CD4-positive, alpha-beta T cell (primary cell): ENCODE data around the gene ZBTB47. TPM values are rescaled to one million over a fixed set of nuclear protein-coding genes. Genes with fewer than 3 reads are reported as not detected.

Experiments
- ATAC-seq: fragments of 200-7000 bp; cut with Tn5 transposase; one replicate; pipeline ENCODE4 v1.10.0; 2022; ENCODE audit warnings: mild to moderate bottlenecking; ENCODE audit not compliant: poor library complexity
- CTCF ChIA-PET: fragments of 350-600 bp; sonication (Branson Sonifier 250); formaldehyde crosslinking; loops from one replicate; lab custom pipeline; 2021; ENCODE audit warnings: antibody characterized with exemption, inconsistent platforms; lab: Charles Lee
- POLR2A ChIA-PET: fragments of 350-600 bp; sonication (Branson Sonifier 250); formaldehyde crosslinking; loops from one replicate; lab custom pipeline; 2021; ENCODE audit warnings: antibody characterized with exemption, inconsistent platforms; lab: Charles Lee
- DNase-seq, 14 experiments: peaks; one replicate each; pipeline ENCODE4 v3.0.0-alpha.2; 2013 to 2020; ENCODE audit warnings: mixed read lengths in 2 of 14
- H3K27ac ChIP-seq, 2 donors: one replicate each; pipeline versions ENCODE4 v1.5.1 to v1.7.0; 2013; ENCODE audit warnings: low read length in 2 of 2, low read depth in 1 of 2, mild to moderate bottlenecking in 1 of 2
- H3K27me3 ChIP-seq, 2 experiments: 1 replicate in 1 of 2; 2 replicates in 1 of 2; pipeline versions ENCODE4 v1.6.1 to v1.7.0; 2013; ENCODE audit warnings: low read length in 2 of 2, control low read depth in 1 of 2, mild to moderate bottlenecking in 1 of 2, moderate library complexity in 1 of 2; ENCODE audit not compliant: insufficient read depth in 2 of 2, control insufficient read depth in 1 of 2
- H3K36me3 ChIP-seq: one replicate; pipeline ENCODE4 v1.6.1; 2013; ENCODE audit warnings: low read length, control low read depth; ENCODE audit not compliant: insufficient read depth
- H3K4me1 ChIP-seq: one replicate; pipeline ENCODE4 v1.6.1; 2013; ENCODE audit warnings: low read length, control low read depth; ENCODE audit not compliant: insufficient read depth
- H3K4me3 ChIP-seq: one replicate; pipeline ENCODE4 v1.5.1; 2013; ENCODE audit warnings: mild to moderate bottlenecking, low read length, moderate library complexity
- H3K9me3 ChIP-seq, 2 experiments: 1 replicate in 1 of 2; 2 replicates in 1 of 2; pipeline versions ENCODE4 v1.6.1 to v1.7.0; 2013; ENCODE audit warnings: low read length in 2 of 2, mild to moderate bottlenecking in 2 of 2, control low read depth in 1 of 2, moderate library complexity in 1 of 2; ENCODE audit not compliant: control insufficient read depth in 1 of 2, insufficient read depth in 1 of 2
- H3K27ac Mint-ChIP-seq: one replicate; pipeline ENCODE4 v1.8.0; 2020; ENCODE audit warnings: mixed read lengths
- H3K27me3 Mint-ChIP-seq: one replicate; pipeline ENCODE4 v1.8.0; 2021; ENCODE audit warnings: mixed read lengths
- H3K36me3 Mint-ChIP-seq: one replicate; pipeline ENCODE4 v1.8.0; 2021; ENCODE audit warnings: low read depth, mixed read lengths
- H3K4me1 Mint-ChIP-seq: one replicate; pipeline ENCODE4 v1.8.0; 2021; ENCODE audit warnings: low read depth, mixed read lengths
- H3K4me3 Mint-ChIP-seq: one replicate; pipeline ENCODE4 v1.8.0; 2020; ENCODE audit warnings: mild to moderate bottlenecking, mixed read lengths
- H3K9me3 Mint-ChIP-seq: one replicate; pipeline ENCODE4 v1.8.0; 2020; ENCODE audit warnings: mixed read lengths
- intact Hi-C, 2 experiments: fragments of 100-400 bp; cut with DNase I in 1 of 2; cut with micrococcal nuclease in 1 of 2; formaldehyde crosslinking; loops; one replicate each; pipeline versions ENCODE4 v1.15.1 to v1.9.0; 2023 to 2025; cut with DNase I, micrococcal nuclease
- total RNA-seq, 174 experiments: library from RNA in 2 of 174; stranded (reverse) in 2 of 174; gene quantifications; one replicate each; pipeline ENCODE4 v1.2.3 and lab custom pipeline; 2021 to 2026
- TF ChIP-seq, protein P1 (sequence below): fragments of 200-600 bp; IDR thresholded peaks from one replicate; pipeline ENCODE4 v1.8.0; 2022; ENCODE audit warnings: antibody characterized with exemption, mild to moderate bottlenecking

ZBTB47 gene
- total RNA-seq, 2 experiments from 2014 or later, result 0.47 to 0.80 TPM

DNA sequence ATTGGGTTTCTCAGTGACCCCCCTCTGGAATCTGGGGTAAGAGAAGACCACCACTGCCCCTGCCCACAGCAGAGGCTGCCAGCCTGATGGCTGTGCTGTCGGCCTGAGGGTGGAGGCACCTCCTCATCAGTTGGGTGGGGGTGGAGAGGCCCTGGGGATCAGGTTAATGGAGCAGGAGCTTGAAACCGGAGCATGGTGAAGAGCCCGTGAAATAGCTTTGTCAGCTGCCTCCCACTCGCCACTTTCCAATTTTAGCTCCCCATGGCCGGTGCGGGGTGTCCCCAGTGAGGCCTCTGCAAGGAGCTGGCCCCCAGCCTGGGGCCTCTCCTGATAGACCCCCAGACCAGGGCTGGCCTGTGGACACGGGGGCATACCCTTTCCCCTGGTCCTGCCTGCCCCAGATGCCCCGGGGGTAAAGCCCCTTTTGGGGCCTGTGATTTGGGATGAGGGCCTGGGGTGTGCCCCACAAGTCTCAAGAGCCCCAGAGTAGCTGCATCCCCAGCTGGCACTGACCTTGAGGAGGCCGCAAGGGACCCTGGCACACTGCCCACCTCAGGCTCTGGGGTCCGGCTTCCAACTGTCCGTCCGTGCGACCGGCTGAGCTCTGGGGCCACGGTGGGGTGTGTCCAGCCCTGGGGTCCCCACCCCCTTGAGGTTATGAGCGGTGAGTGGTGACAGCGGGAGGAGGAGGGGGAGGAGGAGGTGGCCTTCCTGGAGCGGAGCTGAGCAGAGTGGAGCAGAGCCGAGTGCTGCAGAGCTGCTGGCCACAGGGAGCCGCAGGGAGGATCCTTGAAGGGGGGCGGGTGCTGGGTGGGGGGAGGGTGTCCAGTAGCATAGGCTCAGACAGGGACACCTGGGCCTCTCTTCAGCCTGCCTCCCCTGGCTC, 48.8 kb downstream of the ZBTB47 start, which contains the start of gene HHATL:
TSS of gene HHATL (minus strand) at position 733 of the 886 bp plus-strand sequence. CDS start 1,972 bp downstream, outside the sequence.
- ChIA-PET POLR2A (no interaction called here), CTCF (no interaction called here)
- no peaks in the 10 kb centered on the region for H3K36me3 ChIP-seq
- Mint-ChIP-seq H3K27me3 (peaks cover 6% of the 10 kb centered on the region), H3K36me3 (no peaks in the 10 kb centered on the region), H3K27ac (no peak within 1 kb of the TSS), H3K9me3 (no peaks in the 10 kb centered on the region), H3K4me1 (no peaks in the 10 kb centered on the region), H3K4me3 (no peak within 1 kb of the TSS)
- no peak within 1 kb of the TSS for H3K27ac ChIP-seq
- DNase-seq, result peak in 1 of 14 experiments; percentile 32
- peaks cover 0 to 12% of the 10 kb centered on the region in 2 experiments for H3K9me3 ChIP-seq
- TF ChIP-seq, protein P1, sequence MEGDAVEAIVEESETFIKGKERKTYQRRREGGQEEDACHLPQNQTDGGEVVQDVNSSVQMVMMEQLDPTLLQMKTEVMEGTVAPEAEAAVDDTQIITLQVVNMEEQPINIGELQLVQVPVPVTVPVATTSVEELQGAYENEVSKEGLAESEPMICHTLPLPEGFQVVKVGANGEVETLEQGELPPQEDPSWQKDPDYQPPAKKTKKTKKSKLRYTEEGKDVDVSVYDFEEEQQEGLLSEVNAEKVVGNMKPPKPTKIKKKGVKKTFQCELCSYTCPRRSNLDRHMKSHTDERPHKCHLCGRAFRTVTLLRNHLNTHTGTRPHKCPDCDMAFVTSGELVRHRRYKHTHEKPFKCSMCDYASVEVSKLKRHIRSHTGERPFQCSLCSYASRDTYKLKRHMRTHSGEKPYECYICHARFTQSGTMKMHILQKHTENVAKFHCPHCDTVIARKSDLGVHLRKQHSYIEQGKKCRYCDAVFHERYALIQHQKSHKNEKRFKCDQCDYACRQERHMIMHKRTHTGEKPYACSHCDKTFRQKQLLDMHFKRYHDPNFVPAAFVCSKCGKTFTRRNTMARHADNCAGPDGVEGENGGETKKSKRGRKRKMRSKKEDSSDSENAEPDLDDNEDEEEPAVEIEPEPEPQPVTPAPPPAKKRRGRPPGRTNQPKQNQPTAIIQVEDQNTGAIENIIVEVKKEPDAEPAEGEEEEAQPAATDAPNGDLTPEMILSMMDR, result no peak
- intact Hi-C loops, result no loop called here
- H3K4me3 ChIP-seq, result no peak within 1 kb of the TSS
- H3K27me3 ChIP-seq, result no peaks in the 10 kb centered on the region
- ATAC-seq, result no peak
- peaks cover 18% of the 10 kb centered on the region for H3K4me1 ChIP-seq

DNA sequence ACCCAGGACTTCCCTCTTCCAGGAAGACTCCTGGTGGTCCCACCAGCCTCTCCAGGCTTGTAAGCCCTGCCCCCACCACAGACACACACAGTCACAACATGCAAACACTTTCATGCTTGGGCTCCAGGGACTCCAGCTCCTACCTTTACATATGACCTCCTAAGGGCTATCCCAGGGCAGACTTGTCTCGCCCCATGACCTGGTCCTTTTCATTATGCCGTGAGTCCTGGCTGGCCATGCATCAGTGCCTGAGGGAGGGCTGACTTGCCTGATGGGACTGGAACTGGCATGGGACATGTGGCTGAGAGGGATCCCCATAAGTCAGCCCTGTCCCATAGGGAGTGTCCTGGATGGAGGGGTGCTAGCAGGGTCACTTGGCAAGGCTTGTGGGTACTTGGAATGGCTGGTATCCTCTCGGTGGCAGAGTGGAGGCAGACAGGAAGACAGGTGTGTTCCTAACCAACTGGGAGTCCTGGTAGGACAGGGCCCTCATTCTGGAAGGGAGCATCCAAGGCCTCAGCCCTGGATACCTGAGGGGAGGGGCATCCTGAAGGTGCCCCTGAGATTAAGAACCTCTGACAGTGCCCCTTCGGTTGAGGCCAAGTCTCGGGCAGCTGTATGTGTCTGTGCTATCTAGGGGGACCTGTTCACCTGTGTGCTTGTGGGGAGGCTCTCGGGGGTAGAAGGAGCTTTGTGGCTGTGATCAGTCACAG, 49.6 kb downstream of the ZBTB47 start:
- Mint-ChIP-seq H3K9me3 (no peaks in the 10 kb centered on the region), H3K27me3 (peaks cover 6% of the 10 kb centered on the region), H3K36me3 (no peaks in the 10 kb centered on the region), H3K27ac (no peak overlapping the region), H3K4me1 (no peaks in the 10 kb centered on the region), H3K4me3 (no peak overlapping the region)
- H3K4me1 ChIP-seq, result peaks cover 18% of the 10 kb centered on the region
- H3K27ac ChIP-seq, result no peak overlapping the region
- H3K9me3 ChIP-seq, result peaks cover 0 to 12% of the 10 kb centered on the region in 2 experiments
- ATAC-seq (no peak), DNase-seq (no peak)
- H3K4me3 ChIP-seq, result no peak overlapping the region
- intact Hi-C loops, result no loop called here
- TF ChIP-seq, protein P1, result no peak
- no peaks in the 10 kb centered on the region for H3K27me3 ChIP-seq
- CTCF ChIA-PET, result no interaction called here
- POLR2A ChIA-PET, result no interaction called here
- no peaks in the 10 kb centered on the region for H3K36me3 ChIP-seq

DNA sequence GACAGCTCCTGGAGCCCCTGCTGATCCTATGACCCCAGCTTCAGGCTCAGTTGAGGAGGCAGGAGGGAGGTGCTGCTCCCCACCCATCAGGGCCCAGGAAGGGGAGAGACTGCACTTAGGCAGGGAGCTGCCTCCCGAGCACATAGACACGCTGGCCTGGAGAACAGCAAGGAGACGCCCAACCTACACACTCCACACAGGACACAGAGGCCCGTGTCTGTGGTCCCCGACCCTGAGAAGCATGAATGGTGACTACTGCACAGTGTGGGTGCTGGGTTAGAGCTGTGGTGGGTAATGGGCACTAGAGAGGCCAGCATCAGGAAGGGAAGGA, 50.2 kb downstream of the ZBTB47 start:
- TF ChIP-seq, protein P1, result no peak
- H3K4me3 ChIP-seq, result no peak overlapping the region
- Mint-ChIP-seq H3K4me1 (no peaks in the 10 kb centered on the region), H3K27me3 (peaks cover 6% of the 10 kb centered on the region), H3K4me3 (no peak overlapping the region), H3K9me3 (no peaks in the 10 kb centered on the region), H3K36me3 (no peaks in the 10 kb centered on the region), H3K27ac (no peak overlapping the region)
- H3K27me3 ChIP-seq, result no peaks in the 10 kb centered on the region
- peaks cover 0 to 12% of the 10 kb centered on the region in 2 experiments for H3K9me3 ChIP-seq
- H3K4me1 ChIP-seq, result peaks cover 15% of the 10 kb centered on the region
- DNase-seq (no peak), ATAC-seq (no peak)
- no peak overlapping the region for H3K27ac ChIP-seq
- no peaks in the 10 kb centered on the region for H3K36me3 ChIP-seq
- ChIA-PET POLR2A (no interaction called here), CTCF (no interaction called here)
- intact Hi-C loops, result no loop called here
